ENCODE measurements around the gene ENOX1.

Gene ENOX1

DNA sequence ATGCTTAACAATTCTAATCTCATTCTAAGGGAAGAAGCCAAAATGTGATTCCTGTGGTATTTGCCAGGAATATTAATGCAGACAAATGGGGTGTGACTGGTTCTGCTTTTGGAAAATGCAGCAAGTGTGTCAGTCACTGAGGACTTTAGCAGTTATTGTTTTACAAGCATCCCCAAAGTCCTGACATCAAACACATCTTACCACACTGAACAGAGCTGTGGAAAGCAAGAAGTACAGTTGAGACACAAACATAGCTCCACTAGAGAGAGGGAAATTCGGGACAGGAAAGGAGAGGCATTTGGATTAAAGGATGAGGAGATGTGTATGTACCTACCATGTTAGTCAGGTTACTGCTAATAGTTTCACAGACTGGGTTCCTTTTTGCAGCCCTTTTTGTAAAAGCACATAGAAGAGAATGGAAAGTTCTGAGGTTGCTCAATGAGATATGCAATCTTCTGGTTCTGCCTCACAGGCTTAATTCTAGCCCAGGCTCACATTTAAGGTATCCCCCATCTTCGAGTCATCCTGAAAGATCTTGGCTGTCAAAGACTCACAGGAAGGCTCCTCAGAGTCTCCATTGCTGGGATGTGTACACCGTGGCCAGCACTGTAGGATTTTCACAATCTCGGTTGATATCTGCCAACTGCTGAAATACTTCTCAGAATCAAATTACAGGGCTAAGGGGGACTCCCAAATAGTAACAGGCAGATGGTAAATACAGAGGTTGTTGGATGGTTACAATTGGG, 446.8 kb downstream of the ENOX1 start:
- no peak for DNase-seq

DNA sequence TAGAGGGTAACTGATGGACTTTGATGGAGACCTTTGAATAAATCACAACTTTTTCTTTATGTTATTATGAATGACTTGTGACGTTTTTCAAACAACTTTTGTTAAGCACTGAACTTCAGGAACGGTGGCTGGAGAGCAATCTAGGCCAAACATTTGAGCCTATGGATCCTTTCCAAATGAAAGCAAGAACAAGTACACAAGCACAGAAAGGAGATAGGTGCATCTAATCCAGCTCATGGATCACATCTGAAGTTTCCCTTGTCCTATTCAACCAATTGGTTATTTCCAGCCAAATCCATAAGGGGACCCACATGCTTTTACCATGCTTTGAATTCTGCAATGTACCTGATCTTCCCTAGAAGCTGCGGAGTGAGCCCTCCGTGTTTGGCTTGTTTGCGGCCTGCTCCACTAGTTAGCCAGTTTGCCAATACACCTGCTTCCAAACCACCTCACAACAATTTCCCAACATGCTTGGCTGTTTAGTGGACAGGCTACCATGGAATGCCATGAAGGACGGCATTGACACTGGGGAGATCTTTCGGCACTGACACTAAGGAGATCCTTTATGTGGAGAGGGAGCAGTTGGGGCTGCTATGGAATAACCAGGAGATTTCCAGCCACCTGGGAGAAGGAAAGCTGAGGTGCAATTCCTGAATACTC, 447.5 kb downstream of the ENOX1 start:
- no peak for DNase-seq

- DNase-seq: no peak
Observed at GRCh38 chr13:43335764-43336163, 451.0 kb downstream of the ENOX1 start.

DNA sequence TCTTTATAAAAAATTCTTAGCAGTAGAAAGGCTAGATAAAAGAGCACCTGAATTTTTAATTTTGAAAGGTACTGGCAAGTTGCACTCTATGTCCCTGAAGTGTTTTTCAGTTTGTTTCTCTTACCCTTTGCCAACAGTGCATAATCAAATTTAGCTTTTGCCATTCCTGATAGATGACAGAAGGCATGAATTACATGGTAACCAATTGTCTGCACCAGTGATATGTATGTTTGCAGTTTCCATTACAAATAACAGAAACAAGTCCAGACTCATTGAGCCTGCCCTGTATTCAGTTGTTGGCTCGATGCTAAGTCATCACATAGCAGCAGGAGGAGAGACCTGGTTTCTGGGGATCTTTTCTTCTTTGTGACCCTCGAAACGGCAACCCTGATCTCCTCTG, 453.6 kb downstream of the ENOX1 start:
- DNase-seq: no peak

GRCh38 chr13:43331672-43332071, 455.1 kb downstream of the ENOX1 start:
- no peak for DNase-seq

- DNase-seq: no peak
Observed at GRCh38 chr13:43329702-43330101, 457.1 kb downstream of the ENOX1 start.

GRCh38 chr13:43328907-43329306, 457.9 kb downstream of the ENOX1 start:
- DNase-seq: no peak

GRCh38 chr13:43326100-43326499, 460.7 kb downstream of the ENOX1 start:
- no peak for DNase-seq

- DNase-seq: peak; percentile 24
Observed at GRCh38 chr13:43325636-43326035, 461.1 kb downstream of the ENOX1 start.

GRCh38 chr13:43324129-43324528, 462.6 kb downstream of the ENOX1 start:
- DNase-seq: no peak

GRCh38 chr13:43319617-43320444, 466.9 kb downstream of the ENOX1 start:
- DNase-seq: no peak

DNA sequence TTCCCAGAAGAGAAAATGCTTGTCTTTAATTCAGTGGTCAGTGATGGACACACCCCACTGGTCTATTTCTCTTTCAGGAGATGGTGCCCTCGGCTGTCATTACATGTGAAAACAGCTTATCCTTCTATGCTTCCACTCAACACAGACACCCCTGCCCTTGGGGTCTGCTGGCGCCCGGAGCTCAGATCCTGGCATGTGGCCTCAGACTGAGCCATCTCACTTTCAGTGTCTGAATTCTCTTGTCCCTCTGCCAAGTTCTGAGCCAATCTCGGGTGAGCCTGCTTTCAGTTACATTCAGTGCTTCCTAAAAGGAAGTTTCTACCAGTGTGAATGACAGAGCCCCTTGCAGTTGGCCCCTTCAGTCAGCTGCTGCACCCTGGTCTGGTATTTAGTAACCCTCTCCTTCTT, 469.8 kb downstream of the ENOX1 start:
- DNase-seq: peak; percentile 38

- DNase-seq: no peak
Observed at GRCh38 chr13:43316281-43316680, 470.5 kb downstream of the ENOX1 start.

- DNase-seq: no peak
Observed at GRCh38 chr13:43315522-43315921, 471.2 kb downstream of the ENOX1 start.

GRCh38 chr13:43309311-43309710, 477.5 kb downstream of the ENOX1 start:
- no peak for DNase-seq

GRCh38 chr13:43307921-43308433, 478.8 kb downstream of the ENOX1 start:
- peak; percentile 54 for DNase-seq

GRCh38 chr13:43307221-43307920, 479.4 kb downstream of the ENOX1 start:
- DNase-seq: no peak

GRCh38 chr13:43306372-43306771, 480.4 kb downstream of the ENOX1 start:
- DNase-seq: no peak

GRCh38 chr13:43305416-43305815, 481.4 kb downstream of the ENOX1 start:
- peak; percentile 14 for DNase-seq

DNA sequence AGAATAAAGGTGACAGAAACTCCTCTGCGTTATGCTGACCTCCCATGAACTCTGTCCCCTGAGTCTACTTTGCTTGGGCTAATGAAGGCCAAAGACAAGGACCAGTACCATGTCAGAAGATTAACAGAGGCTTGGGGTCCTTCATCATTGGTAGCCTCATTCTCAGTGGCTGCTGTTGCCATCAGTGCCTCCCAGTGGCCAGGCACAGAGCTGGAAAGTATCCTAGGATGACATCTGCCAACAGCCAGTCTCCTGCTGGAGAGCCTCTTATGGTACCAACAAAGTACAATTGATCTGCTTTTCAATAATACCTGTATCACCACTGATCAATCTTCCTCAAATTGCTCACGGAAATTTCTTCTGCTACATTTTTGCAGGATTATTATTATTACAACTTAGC, 481.8 kb downstream of the ENOX1 start:
- no peak for DNase-seq

- no peak for DNase-seq
Observed at GRCh38 chr13:43304449-43304848, 482.3 kb downstream of the ENOX1 start.

GRCh38 chr13:43303033-43303729, 483.6 kb downstream of the ENOX1 start:
- DNase-seq: peak; percentile 53

Data from retina (tissue), 1 donor.